MM.1S (cell line): ENCODE results near the gene ALB.

Experiments
- CTCF ChIP-seq: fragments of 300-600 bp; sonication (generic); IDR thresholded peaks from 2 replicates; pipeline ENCODE4 v1.5.1; 2016; ENCODE audit warnings: antibody characterized with exemption, low read length, mixed read lengths
- EZH2 ChIP-seq: fragments of 300-600 bp; sonication (generic); optimal IDR thresholded peaks from 2 replicates; pipeline ENCODE3; 2017; ENCODE audit warnings: low read depth, mild to moderate bottlenecking, antibody characterized with exemption, low read length, mixed read lengths

DNA sequence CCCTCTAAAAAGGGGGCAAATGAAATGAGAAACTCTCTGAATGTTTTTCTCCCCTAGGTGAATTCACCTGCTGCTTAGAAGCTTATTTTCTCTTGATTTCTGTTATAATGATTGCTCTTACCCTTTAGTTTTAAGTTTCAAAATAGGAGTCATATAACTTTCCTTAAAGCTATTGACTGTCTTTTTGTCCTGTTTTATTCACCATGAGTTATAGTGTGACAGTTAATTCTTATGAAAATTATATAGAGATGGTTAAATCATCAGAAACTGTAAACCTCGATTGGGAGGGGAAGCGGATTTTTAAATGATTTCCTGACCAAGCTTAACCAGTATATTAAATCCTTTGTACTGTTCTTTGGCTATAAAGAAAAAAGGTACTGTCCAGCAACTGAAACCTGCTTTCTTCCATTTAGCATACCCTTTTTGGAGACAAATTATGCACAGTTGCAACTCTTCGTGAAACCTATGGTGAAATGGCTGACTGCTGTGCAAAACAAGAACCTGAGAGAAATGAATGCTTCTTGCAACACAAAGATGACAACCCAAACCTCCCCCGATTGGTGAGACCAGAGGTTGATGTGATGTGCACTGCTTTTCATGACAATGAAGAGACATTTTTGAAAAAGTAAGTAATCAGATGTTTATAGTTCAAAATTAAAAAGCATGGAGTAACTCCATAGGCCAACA, 4.2 kb downstream of the ALB start:
- TF ChIP-seq CTCF = no peak
- TF ChIP-seq EZH2 = no peak
